DMS53 treated with DMSO at 0.1 percent for 48 hours (cell line): Measurements from ENCODE around the gene HRH4.
A peak's percentile ranks its signal among the peaks of the same experiment; 100 is the strongest.

Experiments
- DNase-seq: peaks from one replicate; lab custom pipeline; 2025; ENCODE audit not compliant: unreplicated experiment; lab: John Stamatoyannopoulos, UW

Gene HRH4

GRCh38 chr18:24465486-24465885 is 5.0 kb downstream of the HRH4 start:
- no peak for DNase-seq

GRCh38 chr18:24466771-24467170 is 6.3 kb downstream of the HRH4 start:
- no peak for DNase-seq

GRCh38 chr18:24470022-24470618 is 9.7 kb downstream of the HRH4 start:
- no peak for DNase-seq

GRCh38 chr18:24470805-24471204 is 10.4 kb downstream of the HRH4 start:
- no peak for DNase-seq

GRCh38 chr18:24472591-24472990 is 12.2 kb downstream of the HRH4 start:
- DNase-seq = no peak

- no peak for DNase-seq
These were observed 14.0 kb downstream of the HRH4 start for GRCh38 chr18:24474406-24474805.

GRCh38 chr18:24475926-24476589 is 15.6 kb downstream of the HRH4 start:
- DNase-seq = no peak

GRCh38 chr18:24479371-24479770 is 18.9 kb downstream of the HRH4 start:
- DNase-seq = no peak

- DNase-seq = no peak
These were observed 22.4 kb downstream of the HRH4 start for GRCh38 chr18:24482821-24483220.

GRCh38 chr18:24485681-24486080 is 25.2 kb downstream of the HRH4 start:
- no peak for DNase-seq

- no peak for DNase-seq
These were observed 26.2 kb downstream of the HRH4 start for GRCh38 chr18:24486684-24487083.

- peak; percentile 14 for DNase-seq
These were observed 28.5 kb downstream of the HRH4 start for GRCh38 chr18:24488824-24489493.

GRCh38 chr18:24490539-24490938 is 30.1 kb downstream of the HRH4 start:
- DNase-seq = no peak

GRCh38 chr18:24491927-24492834 is 31.7 kb downstream of the HRH4 start:
- no peak for DNase-seq

GRCh38 chr18:24494586-24494985 is 34.1 kb downstream of the HRH4 start:
- no peak for DNase-seq

- DNase-seq = no peak
These were observed 36.8 kb downstream of the HRH4 start for GRCh38 chr18:24497031-24497754.

- no peak for DNase-seq
These were observed 39.4 kb downstream of the HRH4 start for GRCh38 chr18:24499814-24500213.

- DNase-seq = no peak
These were observed 39.8 kb downstream of the HRH4 start for GRCh38 chr18:24500217-24500616.

GRCh38 chr18:24500766-24501165 is 40.3 kb downstream of the HRH4 start:
- no peak for DNase-seq

GRCh38 chr18:24502667-24503523 is 42.5 kb downstream of the HRH4 start:
- peak; percentile 74 for DNase-seq
